T-cell (primary cell): ENCODE measurements around the gene LIN37. TPM values are rescaled to one million over a fixed set of nuclear protein-coding genes. Genes with fewer than 3 reads are reported as not detected.

ENCODE experiments used
- ATAC-seq, 4 experiments: fragments of 200-7000 bp in 3 of 4; fragments of 150-1000 bp in 1 of 4; cut with Tn5 transposase; replicated peaks in 1 of 4; 1 replicate in 3 of 4; 2 replicates in 1 of 4; pipeline ENCODE4 v1.10.0; 2021; ENCODE audit warnings: moderate library complexity in 3 of 4, mild to moderate bottlenecking in 2 of 4, moderate number of reproducible peaks in 1 of 4
- CTCF ChIA-PET, 2 donors: fragments of 300-600 bp; sonication (Branson Sonifier 250); formaldehyde crosslinking; loops; one replicate each; lab custom pipeline; 2022; ENCODE audit warnings: antibody characterized with exemption in 2 of 2; lab: Charles Lee
- POLR2A ChIA-PET, 2 donors: fragments of 300-600 bp; sonication (Branson Sonifier 250); formaldehyde crosslinking; loops; one replicate each; lab custom pipeline; 2022; ENCODE audit warnings: antibody characterized with exemption in 2 of 2; lab: Charles Lee
- DNase-seq, 35 experiments: peaks; one replicate each; pipeline versions ENCODE4 v3.0.0 to v3.0.0-alpha.2; 2013 to 2023
- H3K27ac ChIP-seq: one replicate; pipeline ENCODE4 v1.5.1; 2013; ENCODE audit warnings: low read length
- H3K27me3 ChIP-seq, 2 experiments: replicated peaks in 1 of 2; 1 replicate in 1 of 2; 2 replicates in 1 of 2; pipeline versions ENCODE4 v1.6.1 to v1.7.0; 2013; ENCODE audit warnings: low read length in 1 of 2, mixed read lengths in 1 of 2; ENCODE audit not compliant: control insufficient read depth in 2 of 2, insufficient read depth in 2 of 2; ENCODE audit errors: extremely low read depth in 1 of 2
- H3K36me3 ChIP-seq, 2 donors: 1 replicate in 1 of 2; 2 replicates in 1 of 2; pipeline versions ENCODE4 v1.6.1 to v1.7.0; 2013; ENCODE audit warnings: low read length in 1 of 2; ENCODE audit not compliant: control insufficient read depth in 2 of 2, insufficient read depth in 1 of 2; ENCODE audit errors: extremely low read depth in 1 of 2
- H3K4me1 ChIP-seq, 2 experiments: 1 replicate in 1 of 2; 2 replicates in 1 of 2; pipeline versions ENCODE4 v1.6.1 to v1.7.0; 2013; ENCODE audit warnings: low read length in 2 of 2, mixed read lengths in 1 of 2; ENCODE audit not compliant: insufficient read depth in 2 of 2, control insufficient read depth in 1 of 2; ENCODE audit errors: extremely low read depth in 1 of 2
- H3K4me3 ChIP-seq, 2 donors: 1 replicate in 1 of 2; 2 replicates in 1 of 2; pipeline versions ENCODE4 v1.5.1 to v1.7.0; 2013; ENCODE audit warnings: mild to moderate bottlenecking in 2 of 2, low read length in 1 of 2, moderate library complexity in 1 of 2; ENCODE audit not compliant: control insufficient read depth in 1 of 2; ENCODE audit errors: extremely low read depth in 1 of 2
- H3K9me3 ChIP-seq: 2 replicates; pipeline ENCODE4 v1.7.0; 2013
- H3K27ac Mint-ChIP-seq, 2 donors: one replicate each; pipeline ENCODE4 v1.8.0; 2020 to 2021; ENCODE audit warnings: mild to moderate bottlenecking in 2 of 2, mixed read lengths in 2 of 2
- H3K27me3 Mint-ChIP-seq, 2 donors: one replicate each; pipeline ENCODE4 v1.8.0; 2021 to 2022; ENCODE audit warnings: mixed read lengths in 2 of 2
- H3K36me3 Mint-ChIP-seq: one replicate; pipeline ENCODE4 v1.8.0; 2021; ENCODE audit warnings: mixed read lengths
- H3K4me1 Mint-ChIP-seq, 3 donors: one replicate each; pipeline ENCODE4 v1.8.0; 2020 to 2022; ENCODE audit warnings: mixed read lengths in 3 of 3, mild to moderate bottlenecking in 1 of 3
- H3K4me3 Mint-ChIP-seq, 3 donors: one replicate each; pipeline ENCODE4 v1.8.0; 2020 to 2022; ENCODE audit warnings: mild to moderate bottlenecking in 3 of 3, mixed read lengths in 3 of 3, moderate library complexity in 3 of 3
- H3K9me3 Mint-ChIP-seq, 3 donors: one replicate each; pipeline ENCODE4 v1.8.0; 2020 to 2022; ENCODE audit warnings: mixed read lengths in 3 of 3
- WGBS: methylation state at CpG from one replicate; pipeline ENCODE4 v1.1.5; 2013; ENCODE audit warnings: missing lambda C conversion rate; ENCODE audit not compliant: insufficient coverage; 5-methylcytosine and 5-hydroxymethylcytosine counted together
- total RNA-seq, 35 experiments: library from RNA in 6 of 35; stranded (reverse) in 6 of 35; fragments of 120-200 nt in 1 of 35; gene quantifications; one replicate each; pipeline versions ENCODE4 v1.2.1 to v1.2.4 and lab custom pipeline; 2013 to 2026

LIN37 gene
- total RNA-seq, 5 donors from 2014 or later (not counting 1 experiment from before 2014, with no cell fraction given): 11.8 to 23.6 (median 22.8) TPM

DNA sequence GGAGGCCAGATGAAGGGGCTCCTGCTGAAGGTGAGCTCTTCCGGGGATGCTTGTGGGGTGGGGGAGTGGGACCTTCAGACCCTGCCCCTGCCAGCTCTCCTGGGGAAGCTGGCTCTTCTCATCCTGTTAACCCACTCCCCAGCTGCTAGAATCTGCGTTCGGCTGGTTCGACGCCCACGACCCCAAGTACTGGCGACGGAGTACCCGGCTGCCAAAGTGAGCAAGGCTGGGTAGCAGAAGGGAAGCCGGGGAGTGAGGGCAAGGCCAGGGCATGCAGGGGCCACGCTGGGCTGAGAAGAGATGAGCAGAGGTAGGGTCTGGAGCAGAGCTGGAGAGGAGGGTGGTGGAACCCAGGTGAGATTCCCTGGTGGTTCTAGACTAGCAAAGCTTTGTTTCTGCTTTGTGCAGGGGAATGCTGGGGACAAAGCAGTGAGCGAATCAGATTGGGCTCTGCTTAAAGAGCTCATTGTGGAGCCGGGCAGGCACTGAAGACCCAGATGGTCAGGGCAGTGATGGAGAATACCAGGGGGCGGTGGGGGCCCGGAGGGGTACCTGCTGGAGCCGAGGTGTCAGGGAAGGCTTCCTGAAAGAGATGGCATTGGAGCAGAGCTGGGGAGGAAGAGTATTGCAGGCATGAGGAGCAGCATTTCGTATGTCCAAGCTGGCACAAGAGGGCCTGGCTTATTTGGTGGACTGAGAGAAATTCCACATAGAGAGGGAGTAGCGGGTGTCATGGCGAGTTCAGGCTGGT is 20.2 kb upstream of the LIN37 start:
- ChIA-PET CTCF (interaction anchor here in 1 of 2 donors (0.7 kb wide), 1 partner anchor 124 kb away, joined by 3 read pairs; the partner anchor contains the start of gene NPHS1), POLR2A (no interaction called here)
- Mint-ChIP-seq H3K27ac (no peak overlapping the region), H3K27me3 (no peaks in the 10 kb centered on the region), H3K9me3 (no peaks in the 10 kb centered on the region), H3K36me3 (peaks cover 60% of the 10 kb centered on the region), H3K4me3 (no peak overlapping the region), H3K4me1 (peaks cover 0 to 18% (median 2%) of the 10 kb centered on the region in 3 donors)
- no peaks in the 10 kb centered on the region for H3K9me3 ChIP-seq
- no peak overlapping the region for H3K27ac ChIP-seq
- WGBS: 97% methylated on average over 17 of the region's 19 CpGs
- H3K4me1 ChIP-seq: no peaks in the 10 kb centered on the region
- H3K36me3 ChIP-seq: peaks cover 41 to 98% of the 10 kb centered on the region in 2 donors
- ATAC-seq: no peak
- no peak for DNase-seq
- no peak overlapping the region for H3K4me3 ChIP-seq
- no peaks in the 10 kb centered on the region for H3K27me3 ChIP-seq

DNA sequence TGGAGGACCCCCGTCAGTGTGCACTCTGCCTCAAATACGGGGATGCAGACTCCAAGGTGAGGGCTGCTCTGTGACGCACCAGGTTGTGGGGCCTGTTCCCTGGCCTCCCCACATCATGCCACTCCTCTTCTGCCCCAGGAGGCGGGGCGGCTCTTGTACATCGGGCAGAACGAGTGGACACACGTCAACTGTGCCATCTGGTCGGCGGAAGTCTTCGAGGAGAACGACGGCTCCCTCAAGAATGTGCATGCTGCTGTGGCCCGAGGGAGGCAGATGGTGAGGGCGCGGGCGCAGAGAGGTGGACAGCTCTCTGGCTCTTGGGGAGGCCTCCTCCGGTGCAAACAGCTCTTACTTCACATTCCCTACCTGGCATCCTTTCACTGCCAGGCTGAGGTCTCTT is 19.4 kb upstream of the LIN37 start:
- Mint-ChIP-seq H3K4me3 (no peak overlapping the region), H3K4me1 (peaks cover 1 to 21% (median 4%) of the 10 kb centered on the region in 3 donors), H3K36me3 (peaks cover 58% of the 10 kb centered on the region), H3K27me3 (no peaks in the 10 kb centered on the region), H3K9me3 (no peaks in the 10 kb centered on the region), H3K27ac (no peak overlapping the region)
- ChIA-PET CTCF (no interaction called here), POLR2A (no interaction called here)
- H3K9me3 ChIP-seq: no peaks in the 10 kb centered on the region
- H3K27me3 ChIP-seq: no peaks in the 10 kb centered on the region
- no peak overlapping the region for H3K4me3 ChIP-seq
- 97% methylated on average over 14 of the region's 18 CpGs for WGBS
- H3K4me1 ChIP-seq: no peaks in the 10 kb centered on the region
- H3K36me3 ChIP-seq: peaks cover 40 to 98% of the 10 kb centered on the region in 2 donors
- no peak overlapping the region for H3K27ac ChIP-seq
- no peak for ATAC-seq
- DNase-seq: no peak

DNA sequence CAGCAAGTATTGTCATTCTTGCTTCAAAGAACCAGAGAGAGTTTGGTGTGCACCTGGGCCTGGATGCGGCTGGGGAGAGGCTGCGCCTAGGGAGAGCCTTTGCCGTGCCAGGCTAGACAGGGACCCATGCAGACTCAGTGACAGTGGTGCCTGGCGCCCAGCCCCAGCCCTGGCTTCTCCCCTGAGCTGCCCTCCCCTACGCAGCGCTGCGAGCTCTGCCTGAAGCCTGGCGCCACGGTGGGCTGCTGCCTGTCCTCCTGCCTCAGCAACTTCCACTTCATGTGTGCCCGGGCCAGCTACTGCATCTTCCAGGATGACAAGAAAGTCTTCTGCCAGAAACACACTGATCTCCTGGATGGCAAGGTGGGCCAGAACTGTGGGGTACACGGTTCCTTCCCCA is 18.6 kb upstream of the LIN37 start:
- H3K27me3 Mint-ChIP-seq: no peaks in the 10 kb centered on the region
- Histone ChIP-seq H3K4me1 (no peaks in the 10 kb centered on the region), H3K36me3 (peaks cover 33 to 97% of the 10 kb centered on the region in 2 donors), H3K27ac (no peak overlapping the region), H3K27me3 (no peaks in the 10 kb centered on the region), H3K4me3 (no peak overlapping the region), H3K9me3 (no peaks in the 10 kb centered on the region)
- ATAC-seq (no peak), DNase-seq (no peak)
- H3K4me3 Mint-ChIP-seq: no peak overlapping the region
- peaks cover 65% of the 10 kb centered on the region for H3K36me3 Mint-ChIP-seq
- no peak overlapping the region for H3K27ac Mint-ChIP-seq
- H3K4me1 Mint-ChIP-seq: peaks cover 6 to 26% (median 8%) of the 10 kb centered on the region in 3 donors
- POLR2A ChIA-PET: no interaction called here
- CTCF ChIA-PET: no interaction called here
- H3K9me3 Mint-ChIP-seq: no peaks in the 10 kb centered on the region
- WGBS: 98% methylated on average over 10 of the region's 11 CpGs

DNA sequence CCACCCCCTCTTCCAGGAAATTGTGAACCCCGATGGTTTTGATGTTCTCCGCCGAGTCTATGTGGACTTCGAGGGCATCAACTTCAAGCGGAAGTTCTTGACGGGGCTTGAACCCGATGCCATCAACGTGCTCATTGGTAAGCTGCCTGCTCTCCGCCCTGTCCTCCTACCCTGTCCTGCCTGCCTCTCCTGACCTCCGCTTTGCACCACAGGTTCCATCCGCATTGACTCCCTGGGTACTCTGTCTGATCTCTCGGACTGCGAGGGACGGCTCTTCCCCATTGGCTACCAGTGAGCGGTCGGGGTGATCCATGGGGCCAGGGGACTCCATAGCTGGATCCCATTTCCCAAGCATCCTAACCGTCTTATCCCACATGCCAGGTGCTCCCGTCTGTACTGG is 18.1 kb upstream of the LIN37 start:
- H3K27me3 ChIP-seq: no peaks in the 10 kb centered on the region
- H3K27ac ChIP-seq: no peak overlapping the region
- WGBS: 95% methylated on average over 17 of the region's 18 CpGs
- DNase-seq (no peak), ATAC-seq (no peak)
- no peaks in the 10 kb centered on the region for H3K27me3 Mint-ChIP-seq
- H3K27ac Mint-ChIP-seq: no peak overlapping the region
- H3K4me1 ChIP-seq: no peaks in the 10 kb centered on the region
- peaks cover 61% of the 10 kb centered on the region for H3K36me3 Mint-ChIP-seq
- ChIA-PET POLR2A (no interaction called here), CTCF (interaction anchor here in 1 of 2 donors (0.6 kb wide), 1 partner anchor 1383 kb away, joined by 3 read pairs; no protein-coding TSS in a partner anchor)
- no peaks in the 10 kb centered on the region for H3K9me3 Mint-ChIP-seq
- H3K4me3 ChIP-seq: no peak overlapping the region
- H3K9me3 ChIP-seq: no peaks in the 10 kb centered on the region
- H3K36me3 ChIP-seq: peaks cover 34 to 97% of the 10 kb centered on the region in 2 donors
- peaks cover 8 to 26% (median 8%) of the 10 kb centered on the region in 3 donors for H3K4me1 Mint-ChIP-seq
- H3K4me3 Mint-ChIP-seq: no peak overlapping the region

DNA sequence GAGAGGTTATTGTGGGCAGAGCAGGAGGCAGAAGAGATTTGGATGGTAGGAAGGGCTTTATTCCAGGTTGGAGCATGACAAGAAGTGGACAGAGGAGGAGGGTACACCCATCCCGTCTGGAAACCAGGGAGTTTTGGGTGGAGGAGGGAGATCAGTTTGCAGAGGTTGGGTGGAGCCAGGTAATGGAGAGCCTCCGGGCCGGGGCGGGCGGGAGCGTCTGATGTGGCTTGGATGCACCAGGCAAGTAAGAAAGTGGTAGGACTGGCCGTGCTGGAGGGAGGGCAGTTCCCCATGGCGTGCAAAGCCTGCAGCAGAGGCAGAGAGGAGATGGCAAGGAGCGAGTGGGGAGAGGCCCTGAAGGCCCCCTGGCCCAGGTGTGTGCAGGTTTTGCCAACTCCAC is 17.0 kb upstream of the LIN37 start:
- H3K4me1 ChIP-seq: no peaks in the 10 kb centered on the region
- 92% methylated on average over 7 of the region's 9 CpGs for WGBS
- H3K27me3 Mint-ChIP-seq: no peaks in the 10 kb centered on the region
- no peak overlapping the region for H3K4me3 Mint-ChIP-seq
- POLR2A ChIA-PET: no interaction called here
- H3K9me3 ChIP-seq: no peaks in the 10 kb centered on the region
- no peak for ATAC-seq
- CTCF ChIA-PET: no interaction called here
- H3K4me1 Mint-ChIP-seq: peaks cover 10 to 25% (median 10%) of the 10 kb centered on the region in 3 donors
- no peak overlapping the region for H3K27ac Mint-ChIP-seq
- no peaks in the 10 kb centered on the region for H3K27me3 ChIP-seq
- peaks cover 56% of the 10 kb centered on the region for H3K36me3 Mint-ChIP-seq
- no peaks in the 10 kb centered on the region for H3K9me3 Mint-ChIP-seq
- DNase-seq: no peak
- peaks cover 27 to 93% of the 10 kb centered on the region in 2 donors for H3K36me3 ChIP-seq
- H3K27ac ChIP-seq: no peak overlapping the region
- no peak overlapping the region for H3K4me3 ChIP-seq

DNA sequence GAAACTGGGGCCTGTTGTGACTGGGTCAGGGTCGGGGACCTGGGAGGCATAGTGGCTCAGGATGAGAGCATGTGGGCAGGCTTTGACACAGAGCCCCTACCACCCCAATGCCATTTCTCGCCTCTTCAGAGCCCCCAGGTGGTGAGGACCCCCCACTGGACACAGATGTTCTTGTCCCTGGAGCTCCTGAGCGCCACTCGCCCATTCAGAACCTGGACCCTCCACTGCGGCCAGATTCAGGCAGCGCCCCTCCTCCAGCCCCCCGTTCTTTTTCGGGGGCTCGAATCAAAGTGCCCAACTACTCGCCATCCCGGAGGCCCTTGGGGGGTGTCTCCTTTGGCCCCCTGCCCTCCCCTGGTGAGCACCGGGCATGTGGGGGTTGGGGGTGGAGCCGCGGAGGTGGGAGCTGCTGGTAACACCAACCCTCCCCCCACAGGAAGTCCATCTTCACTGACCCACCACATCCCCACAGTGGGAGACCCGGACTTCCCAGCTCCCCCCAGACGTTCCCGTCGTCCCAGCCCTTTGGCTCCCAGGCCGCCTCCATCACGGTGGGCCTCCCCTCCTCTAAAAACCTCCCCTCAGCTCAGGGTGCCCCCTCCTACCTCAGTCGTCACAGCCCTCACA is 16.5 kb upstream of the LIN37 start:
- no peak overlapping the region for H3K27ac ChIP-seq
- Mint-ChIP-seq H3K9me3 (no peaks in the 10 kb centered on the region), H3K27ac (no peak overlapping the region), H3K4me3 (no peak overlapping the region), H3K36me3 (peaks cover 52% of the 10 kb centered on the region), H3K27me3 (no peaks in the 10 kb centered on the region), H3K4me1 (peaks cover 14 to 30% (median 16%) of the 10 kb centered on the region in 3 donors)
- H3K4me1 ChIP-seq: peaks cover 0 to 5% of the 10 kb centered on the region in 2 experiments
- DNase-seq (no peak), ATAC-seq (peak in 1 of 4 experiments; percentile 19)
- 93% methylated on average over 10 of the region's 21 CpGs for WGBS
- ChIA-PET CTCF (no interaction called here), POLR2A (no interaction called here)
- H3K4me3 ChIP-seq: no peak overlapping the region
- no peaks in the 10 kb centered on the region for H3K9me3 ChIP-seq
- H3K27me3 ChIP-seq: no peaks in the 10 kb centered on the region
- peaks cover 30 to 94% of the 10 kb centered on the region in 2 donors for H3K36me3 ChIP-seq
